Thyroid gland (tissue), 4 donors: ENCODE measurements around the gene WNT3.

Source experiments
- POLR2A ChIP-seq, 2 donors: fragments of 450-650 bp; IDR thresholded peaks; one replicate each; pipeline ENCODE4 v1.6.1; 2017; ENCODE audit warnings: antibody characterized with exemption in 2 of 2, mild to moderate bottlenecking in 2 of 2, moderate library complexity in 1 of 2
- TF ChIP-seq, protein P1 (sequence below), 6 experiments: fragments of 200-600 bp in 3 of 6; fragments of 450-650 bp in 3 of 6; sonication (generic) in 3 of 6; IDR thresholded peaks; one replicate each; pipeline ENCODE4 v1.5.1; 2016 to 2019; ENCODE audit warnings: antibody characterized with exemption in 6 of 6, mild to moderate bottlenecking in 2 of 6, inconsistent platforms in 1 of 6, moderate library complexity in 1 of 6

DNA sequence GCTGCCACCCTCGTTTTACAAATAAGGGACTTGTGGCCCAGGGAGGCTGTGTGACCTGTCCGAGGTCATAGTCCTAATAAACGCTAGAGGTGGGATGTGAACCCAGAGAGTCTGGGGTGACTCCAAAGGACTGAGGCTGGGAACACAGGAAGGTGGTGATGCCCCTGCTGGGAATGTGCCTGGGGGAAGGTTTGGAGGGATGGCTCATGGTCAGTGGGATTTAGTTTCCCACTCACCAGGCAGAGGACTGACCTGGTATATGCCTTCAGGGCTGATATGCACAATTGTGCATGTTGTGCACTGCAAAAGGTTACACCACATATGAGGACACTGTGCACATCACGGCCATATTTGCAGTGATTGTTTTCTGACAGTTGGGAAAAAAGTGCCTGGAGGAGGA lies 19.0 kb upstream of the WNT3 start:
- no peak for TF ChIP-seq POLR2A (IDR thresholded peaks at IDR 0.05)
- TF ChIP-seq, protein P1, sequence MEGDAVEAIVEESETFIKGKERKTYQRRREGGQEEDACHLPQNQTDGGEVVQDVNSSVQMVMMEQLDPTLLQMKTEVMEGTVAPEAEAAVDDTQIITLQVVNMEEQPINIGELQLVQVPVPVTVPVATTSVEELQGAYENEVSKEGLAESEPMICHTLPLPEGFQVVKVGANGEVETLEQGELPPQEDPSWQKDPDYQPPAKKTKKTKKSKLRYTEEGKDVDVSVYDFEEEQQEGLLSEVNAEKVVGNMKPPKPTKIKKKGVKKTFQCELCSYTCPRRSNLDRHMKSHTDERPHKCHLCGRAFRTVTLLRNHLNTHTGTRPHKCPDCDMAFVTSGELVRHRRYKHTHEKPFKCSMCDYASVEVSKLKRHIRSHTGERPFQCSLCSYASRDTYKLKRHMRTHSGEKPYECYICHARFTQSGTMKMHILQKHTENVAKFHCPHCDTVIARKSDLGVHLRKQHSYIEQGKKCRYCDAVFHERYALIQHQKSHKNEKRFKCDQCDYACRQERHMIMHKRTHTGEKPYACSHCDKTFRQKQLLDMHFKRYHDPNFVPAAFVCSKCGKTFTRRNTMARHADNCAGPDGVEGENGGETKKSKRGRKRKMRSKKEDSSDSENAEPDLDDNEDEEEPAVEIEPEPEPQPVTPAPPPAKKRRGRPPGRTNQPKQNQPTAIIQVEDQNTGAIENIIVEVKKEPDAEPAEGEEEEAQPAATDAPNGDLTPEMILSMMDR (IDR thresholded peaks at IDR 0.05) = no peak
